CD14-positive monocyte (primary cell): ENCODE results near the gene CEL. TPM values are rescaled to one million over a fixed set of nuclear protein-coding genes. Genes with fewer than 3 reads are reported as not detected.

Experiments used
- DNase-seq, 3 donors: peaks; one replicate each; pipeline ENCODE4 v3.0.0-alpha.2; 2011 to 2022
- H2AFZ ChIP-seq: 2 replicates; pipeline ENCODE4 v1.6.0; 2012; ENCODE audit warnings: mild to moderate bottlenecking, low read depth, low read length, inconsistent platforms; ENCODE audit not compliant: insufficient read depth, poor library complexity, severe bottlenecking
- H3K27ac ChIP-seq, 2 donors: 1 replicate in 1 of 2; 2 replicates in 1 of 2; pipeline ENCODE4 v1.5.1; 2012 to 2013; ENCODE audit warnings: low read length in 2 of 2, control low read depth in 1 of 2, inconsistent platforms in 1 of 2, low read depth in 1 of 2, mild to moderate bottlenecking in 1 of 2
- H3K27me3 ChIP-seq, 2 donors: one replicate each; pipeline versions ENCODE4 v1.6.0 to v1.6.1; 2011 to 2013; ENCODE audit warnings: low read length in 2 of 2; ENCODE audit not compliant: control insufficient read depth in 2 of 2, insufficient read depth in 2 of 2
- H3K36me3 ChIP-seq, 2 donors: replicated peaks in 1 of 2; 1 replicate in 1 of 2; 2 replicates in 1 of 2; pipeline versions ENCODE4 v1.5.1 to v1.6.1; 2012 to 2013; ENCODE audit warnings: low read length in 2 of 2, control low read depth in 1 of 2, inconsistent platforms in 1 of 2, mild to moderate bottlenecking in 1 of 2; ENCODE audit not compliant: insufficient read depth in 2 of 2, control insufficient read depth in 1 of 2
- H3K4me1 ChIP-seq, 2 donors: 1 replicate in 1 of 2; 2 replicates in 1 of 2; pipeline versions ENCODE4 v1.5.1 to v1.6.1; 2012 to 2013; ENCODE audit warnings: low read length in 2 of 2, control low read depth in 1 of 2, inconsistent platforms in 1 of 2, mild to moderate bottlenecking in 1 of 2, moderate library complexity in 1 of 2; ENCODE audit not compliant: insufficient read depth in 2 of 2, control insufficient read depth in 1 of 2
- H3K4me2 ChIP-seq: replicated peaks from 2 replicates; pipeline ENCODE3; 2012; ENCODE audit warnings: low read length, moderate library complexity, mild to moderate bottlenecking; ENCODE audit not compliant: poor library complexity, severe bottlenecking; ENCODE audit errors: extremely low read depth
- H3K4me3 ChIP-seq, 3 experiments: fragments of 200-600 bp in 1 of 3; sonication (generic) in 1 of 3; replicated peaks in 1 of 3; 1 replicate in 2 of 3; 2 replicates in 1 of 3; pipeline ENCODE4 v1.5.1; 2011 to 2013; ENCODE audit warnings: low read length in 3 of 3, mild to moderate bottlenecking in 3 of 3, control low read depth in 2 of 3, low read depth in 2 of 3, inconsistent platforms in 1 of 3, moderate library complexity in 1 of 3
- H3K79me2 ChIP-seq: 2 replicates; pipeline ENCODE4 v1.6.0; 2012; ENCODE audit warnings: mild to moderate bottlenecking, control low read depth, inconsistent platforms, low read length, moderate library complexity; ENCODE audit not compliant: insufficient read depth
- H3K9ac ChIP-seq: 2 replicates; pipeline ENCODE4 v1.6.0; 2017; ENCODE audit warnings: low read length, mild to moderate bottlenecking; ENCODE audit not compliant: insufficient read depth, poor library complexity, severe bottlenecking
- H3K9me3 ChIP-seq, 2 donors: replicated peaks in 1 of 2; 1 replicate in 1 of 2; 2 replicates in 1 of 2; pipeline versions ENCODE4 v1.5.1 to v1.6.1; 2012 to 2013; ENCODE audit warnings: low read length in 2 of 2, control low read depth in 1 of 2; ENCODE audit not compliant: control insufficient read depth in 1 of 2, insufficient read depth in 1 of 2
- H4K20me1 ChIP-seq: 2 replicates; pipeline ENCODE4 v1.6.0; 2012; ENCODE audit warnings: mild to moderate bottlenecking, low read length, control low read depth, moderate library complexity; ENCODE audit not compliant: insufficient read depth
- H3K27ac Mint-ChIP-seq, 7 donors: one replicate each; pipeline ENCODE4 v1.8.0; 2020; ENCODE audit warnings: mild to moderate bottlenecking in 7 of 7, mixed read lengths in 7 of 7, moderate library complexity in 6 of 7, inconsistent platforms in 2 of 7
- H3K27me3 Mint-ChIP-seq, 3 donors: one replicate each; pipeline ENCODE4 v1.8.0; 2021 to 2022; ENCODE audit warnings: low read depth in 3 of 3, mild to moderate bottlenecking in 3 of 3, mixed read lengths in 3 of 3, moderate library complexity in 3 of 3, inconsistent platforms in 1 of 3
- H3K36me3 Mint-ChIP-seq, 2 donors: one replicate each; pipeline ENCODE4 v1.8.0; 2020; ENCODE audit warnings: mixed read lengths in 2 of 2, inconsistent platforms in 1 of 2, mild to moderate bottlenecking in 1 of 2
- H3K4me1 Mint-ChIP-seq: one replicate; pipeline ENCODE4 v1.8.0; 2020; ENCODE audit warnings: mild to moderate bottlenecking, mixed read lengths
- H3K4me3 Mint-ChIP-seq, 2 donors: one replicate each; pipeline ENCODE4 v1.8.0; 2020; ENCODE audit warnings: mild to moderate bottlenecking in 2 of 2, mixed read lengths in 2 of 2, moderate library complexity in 1 of 2
- H3K9me3 Mint-ChIP-seq, 7 donors: one replicate each; pipeline ENCODE4 v1.8.0; 2020 to 2022; ENCODE audit warnings: mixed read lengths in 7 of 7, mild to moderate bottlenecking in 6 of 7, moderate library complexity in 6 of 7, inconsistent platforms in 2 of 7
- WGBS: methylation state at CpG from one replicate; pipeline ENCODE4 v1.1.5; 2013; ENCODE audit warnings: missing lambda C conversion rate; ENCODE audit not compliant: insufficient coverage; 5-methylcytosine and 5-hydroxymethylcytosine counted together
- intact Hi-C, 2 donors: fragments of 100-400 bp; cut with micrococcal nuclease; formaldehyde crosslinking; loops; one replicate each; pipeline versions ENCODE4 v1.15.0 to v1.15.1; 2023
- polyA plus RNA-seq, 3 donors: library from polyadenylated mRNA; depleted of rRNA in 1 of 3; unstranded in 2 of 3; stranded (reverse) in 1 of 3; fragments of 300-500 nt in 2 of 3; fragments of >200 nt in 1 of 3; fragmentation: Illumina TruSeq in 2 of 3; gene quantifications; 1 replicate in 2 of 3; 2 replicates in 1 of 3; pipeline ENCODE4 v1.2.3, GENCODE V29; 2012 to 2021
- TF ChIP-seq, protein P1 (sequence below): fragments of 200-600 bp; IDR thresholded peaks from one replicate; pipeline ENCODE4 v1.8.0; 2022; ENCODE audit warnings: antibody characterized with exemption, mild to moderate bottlenecking

CEL gene
- polyA plus RNA-seq, 3 donors: 0.24 TPM; not detected in 2

GRCh38 chr9:133058071-133058470 is 3.7 kb upstream of the CEL start:
- no peak for DNase-seq
- Mint-ChIP-seq H3K4me3 (no peak overlapping the region), H3K4me1 (peaks cover 31% of the 10 kb centered on the region), H3K27me3 (peaks cover 3 to 8% (median 7%) of the 10 kb centered on the region in 3 donors), H3K27ac (no peak overlapping the region), H3K36me3 (peaks cover 46 to 56% of the 10 kb centered on the region in 2 donors), H3K9me3 (no peaks in the 10 kb centered on the region)
- Histone ChIP-seq H3K4me3 (no peak overlapping the region), H3K9me3 (no peaks in the 10 kb centered on the region), H3K79me2 (no peaks in the 10 kb centered on the region), H3K4me1 (peaks cover 4 to 20% of the 10 kb centered on the region in 2 donors), H2AFZ (no peak overlapping the region), H3K27ac (no peak overlapping the region), H3K36me3 (peaks cover 48 to 56% of the 10 kb centered on the region in 2 donors), H3K9ac (no peak overlapping the region), H3K4me2 (no peak overlapping the region), H4K20me1 (no peaks in the 10 kb centered on the region), H3K27me3 (no peaks in the 10 kb centered on the region)
- 79% methylated on average over 7 of the region's 7 CpGs for WGBS
- TF ChIP-seq, protein P1, sequence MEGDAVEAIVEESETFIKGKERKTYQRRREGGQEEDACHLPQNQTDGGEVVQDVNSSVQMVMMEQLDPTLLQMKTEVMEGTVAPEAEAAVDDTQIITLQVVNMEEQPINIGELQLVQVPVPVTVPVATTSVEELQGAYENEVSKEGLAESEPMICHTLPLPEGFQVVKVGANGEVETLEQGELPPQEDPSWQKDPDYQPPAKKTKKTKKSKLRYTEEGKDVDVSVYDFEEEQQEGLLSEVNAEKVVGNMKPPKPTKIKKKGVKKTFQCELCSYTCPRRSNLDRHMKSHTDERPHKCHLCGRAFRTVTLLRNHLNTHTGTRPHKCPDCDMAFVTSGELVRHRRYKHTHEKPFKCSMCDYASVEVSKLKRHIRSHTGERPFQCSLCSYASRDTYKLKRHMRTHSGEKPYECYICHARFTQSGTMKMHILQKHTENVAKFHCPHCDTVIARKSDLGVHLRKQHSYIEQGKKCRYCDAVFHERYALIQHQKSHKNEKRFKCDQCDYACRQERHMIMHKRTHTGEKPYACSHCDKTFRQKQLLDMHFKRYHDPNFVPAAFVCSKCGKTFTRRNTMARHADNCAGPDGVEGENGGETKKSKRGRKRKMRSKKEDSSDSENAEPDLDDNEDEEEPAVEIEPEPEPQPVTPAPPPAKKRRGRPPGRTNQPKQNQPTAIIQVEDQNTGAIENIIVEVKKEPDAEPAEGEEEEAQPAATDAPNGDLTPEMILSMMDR: no peak
- intact Hi-C loops: no loop called here

- Histone ChIP-seq H3K4me1 (peaks cover 4 to 20% of the 10 kb centered on the region in 2 donors), H3K9ac (no peak overlapping the region), H3K27ac (no peak overlapping the region), H3K36me3 (peaks cover 41 to 49% of the 10 kb centered on the region in 2 donors), H3K9me3 (no peaks in the 10 kb centered on the region), H2AFZ (no peak overlapping the region), H3K79me2 (no peaks in the 10 kb centered on the region), H3K4me2 (no peak overlapping the region), H3K4me3 (no peak overlapping the region), H4K20me1 (no peaks in the 10 kb centered on the region), H3K27me3 (no peaks in the 10 kb centered on the region)
- Mint-ChIP-seq H3K36me3 (peaks cover 41 to 50% of the 10 kb centered on the region in 2 donors), H3K4me3 (no peak overlapping the region), H3K27me3 (peaks cover 3 to 8% (median 8%) of the 10 kb centered on the region in 3 donors), H3K4me1 (peaks cover 31% of the 10 kb centered on the region), H3K27ac (peak overlapping the region in 3 of 7 donors; percentile 11 to 16 (median 15)), H3K9me3 (no peaks in the 10 kb centered on the region)
- 39% methylated on average over 9 of the region's 12 CpGs for WGBS
- TF ChIP-seq, protein P1: no peak
- no peak for DNase-seq
- intact Hi-C loops: no loop called here
Observed at GRCh38 chr9:133058550-133059320, 3.0 kb upstream of the CEL start.
